GM12801 (cell line): ENCODE data around the gene LAMA2.

ENCODE experiments used
- TF ChIP-seq, protein P1 (sequence below): IDR thresholded peaks from one replicate; pipeline ENCODE4 v1.5.1; 2011; ENCODE audit warnings: control low read depth; ENCODE audit not compliant: insufficient read length; ENCODE audit errors: extremely low read depth

LAMA2 gene

GRCh38 chr6:128954308-128955043, 71.5 kb downstream of the LAMA2 start:
- TF ChIP-seq, protein P1, sequence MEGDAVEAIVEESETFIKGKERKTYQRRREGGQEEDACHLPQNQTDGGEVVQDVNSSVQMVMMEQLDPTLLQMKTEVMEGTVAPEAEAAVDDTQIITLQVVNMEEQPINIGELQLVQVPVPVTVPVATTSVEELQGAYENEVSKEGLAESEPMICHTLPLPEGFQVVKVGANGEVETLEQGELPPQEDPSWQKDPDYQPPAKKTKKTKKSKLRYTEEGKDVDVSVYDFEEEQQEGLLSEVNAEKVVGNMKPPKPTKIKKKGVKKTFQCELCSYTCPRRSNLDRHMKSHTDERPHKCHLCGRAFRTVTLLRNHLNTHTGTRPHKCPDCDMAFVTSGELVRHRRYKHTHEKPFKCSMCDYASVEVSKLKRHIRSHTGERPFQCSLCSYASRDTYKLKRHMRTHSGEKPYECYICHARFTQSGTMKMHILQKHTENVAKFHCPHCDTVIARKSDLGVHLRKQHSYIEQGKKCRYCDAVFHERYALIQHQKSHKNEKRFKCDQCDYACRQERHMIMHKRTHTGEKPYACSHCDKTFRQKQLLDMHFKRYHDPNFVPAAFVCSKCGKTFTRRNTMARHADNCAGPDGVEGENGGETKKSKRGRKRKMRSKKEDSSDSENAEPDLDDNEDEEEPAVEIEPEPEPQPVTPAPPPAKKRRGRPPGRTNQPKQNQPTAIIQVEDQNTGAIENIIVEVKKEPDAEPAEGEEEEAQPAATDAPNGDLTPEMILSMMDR = no peak

DNA sequence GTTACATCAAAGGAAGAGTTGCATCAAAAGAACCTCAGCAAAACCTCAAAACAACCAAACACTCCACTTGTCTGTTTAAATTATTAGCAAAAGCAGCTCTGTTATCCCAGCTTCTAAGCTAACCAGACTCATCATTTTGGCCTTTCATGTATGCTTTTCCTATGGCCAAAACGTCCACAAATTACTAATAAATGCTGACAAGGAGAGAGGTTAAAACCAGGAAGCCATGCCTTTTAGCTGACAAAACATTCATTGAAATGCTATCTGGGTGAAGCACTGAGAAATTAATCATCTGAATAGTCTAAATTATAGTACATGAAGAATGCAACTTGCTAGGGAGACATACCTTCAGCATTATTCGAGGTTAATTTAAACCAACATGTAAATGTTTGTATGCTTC, 80.6 kb downstream of the LAMA2 start:
- TF ChIP-seq, protein P1 = no peak

DNA sequence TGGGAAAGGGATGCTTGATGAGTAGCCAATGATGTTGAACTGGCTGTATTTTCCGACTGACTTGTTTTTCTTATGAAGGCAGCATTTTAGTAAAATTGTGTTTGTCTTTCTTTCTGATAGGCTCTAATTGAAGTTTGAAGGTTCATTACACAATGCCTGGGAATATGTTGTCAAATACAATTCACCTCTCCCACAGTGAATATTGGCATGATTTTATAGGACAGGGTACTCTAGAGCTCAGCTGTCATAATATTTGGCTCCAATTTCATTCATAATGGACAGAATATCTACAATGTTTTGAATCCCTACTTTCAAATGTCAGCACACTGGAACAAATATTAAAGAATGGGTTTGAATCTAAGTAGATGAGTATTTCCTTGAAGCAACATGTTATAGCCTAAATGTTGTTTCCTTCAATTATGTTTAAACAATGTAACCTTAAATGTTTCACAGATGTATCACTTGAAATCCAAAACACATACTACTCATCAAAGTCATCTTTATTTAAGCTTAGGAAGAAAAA, 81.4 kb downstream of the LAMA2 start:
- TF ChIP-seq, protein P1 = no peak

GRCh38 chr6:128964771-128965170, 81.8 kb downstream of the LAMA2 start:
- TF ChIP-seq, protein P1 = no peak

GRCh38 chr6:128966934-128967333, 84.0 kb downstream of the LAMA2 start:
- TF ChIP-seq, protein P1 = no peak

DNA sequence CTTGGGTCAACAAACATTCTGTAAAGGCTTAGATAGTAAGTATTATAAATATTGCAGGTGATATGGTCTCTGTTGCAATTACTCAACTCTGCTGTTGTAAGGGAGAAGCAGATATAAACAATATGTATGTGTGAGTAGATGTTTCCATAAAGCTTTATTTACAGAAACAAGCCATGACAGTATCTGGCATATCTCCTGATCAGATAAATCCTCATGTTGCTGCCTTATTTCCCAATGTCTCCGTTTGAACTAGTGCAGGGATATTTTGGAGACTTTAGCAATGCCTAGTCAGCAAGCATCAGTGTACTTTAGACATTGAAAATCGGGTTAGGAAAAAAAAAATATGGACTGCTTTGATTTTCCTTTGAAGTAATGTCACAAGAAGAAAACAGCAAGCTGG, 96.1 kb downstream of the LAMA2 start:
- TF ChIP-seq, protein P1 = no peak

DNA sequence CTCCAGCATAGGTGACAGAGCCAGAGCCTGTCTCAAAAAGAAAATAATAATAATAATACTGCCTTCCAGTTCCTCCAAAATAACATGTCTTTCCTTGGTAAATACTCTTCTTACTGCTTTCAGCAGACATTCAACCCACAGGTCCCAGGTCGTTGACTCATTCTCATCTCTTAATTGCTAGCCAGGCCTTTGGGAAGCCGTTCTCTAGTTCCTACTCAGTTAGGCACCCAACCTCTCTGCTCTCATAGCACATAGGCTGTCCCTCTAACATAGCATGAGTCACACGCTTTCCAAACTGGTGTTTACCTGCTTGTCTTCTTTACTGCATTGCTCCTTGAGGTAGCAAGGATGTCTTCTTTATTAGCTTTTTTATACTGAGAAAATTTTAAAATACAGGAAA, 98.8 kb downstream of the LAMA2 start:
- TF ChIP-seq, protein P1 = no peak
